Liver (tissue), 9 donors: ENCODE data around the gene AKT3. TPM values are rescaled to one million over a fixed set of nuclear protein-coding genes. Genes with fewer than 3 reads are reported as not detected.

Experiments
- DNase-seq: peaks from one replicate; pipeline ENCODE4 v3.0.0-alpha.2; 2017; ENCODE audit warnings: low spot score
- H3K27ac ChIP-seq, 2 donors: one replicate each; pipeline ENCODE4 v1.7.0; 2013; ENCODE audit warnings: inconsistent platforms in 2 of 2, low read length in 2 of 2, control low read depth in 1 of 2, low read depth in 1 of 2, mild to moderate bottlenecking in 1 of 2
- H3K27me3 ChIP-seq, 4 donors: one replicate each; pipeline versions ENCODE4 v1.6.1 to v1.7.0; 2013; ENCODE audit warnings: low read length in 3 of 4, inconsistent platforms in 1 of 4, mild to moderate bottlenecking in 1 of 4, moderate library complexity in 1 of 4; ENCODE audit not compliant: control insufficient read depth in 4 of 4, insufficient read depth in 4 of 4
- H3K36me3 ChIP-seq, 4 donors: one replicate each; pipeline versions ENCODE4 v1.6.1 to v1.7.0; 2013; ENCODE audit warnings: low read length in 3 of 4, mild to moderate bottlenecking in 3 of 4, low read depth in 1 of 4, moderate library complexity in 1 of 4; ENCODE audit not compliant: control insufficient read depth in 4 of 4, insufficient read depth in 3 of 4
- H3K4me1 ChIP-seq, 4 donors: one replicate each; pipeline versions ENCODE4 v1.6.1 to v1.7.0; 2013; ENCODE audit warnings: low read length in 3 of 4, mild to moderate bottlenecking in 3 of 4, moderate library complexity in 1 of 4; ENCODE audit not compliant: control insufficient read depth in 4 of 4, insufficient read depth in 4 of 4
- H3K4me3 ChIP-seq, 3 donors: one replicate each; pipeline versions ENCODE4 v1.6.1 to v1.7.0; 2013; ENCODE audit warnings: low read length in 3 of 3, control low read depth in 1 of 3, low read depth in 1 of 3, mild to moderate bottlenecking in 1 of 3
- H3K9ac ChIP-seq, 2 donors: one replicate each; pipeline ENCODE4 v1.7.0; 2013; ENCODE audit warnings: low read length in 2 of 2, mild to moderate bottlenecking in 2 of 2, moderate library complexity in 2 of 2, control low read depth in 1 of 2, low read depth in 1 of 2
- H3K9me3 ChIP-seq, 4 donors: one replicate each; pipeline versions ENCODE4 v1.6.1 to v1.7.0; 2013; ENCODE audit warnings: low read length in 3 of 4; ENCODE audit not compliant: control insufficient read depth in 4 of 4
- EGR1 ChIP-seq, 2 donors: IDR thresholded peaks; 2 replicates each; pipeline ENCODE4 v1.6.1; 2016 to 2018; ENCODE audit warnings: antibody characterized with exemption in 2 of 2, low read depth in 2 of 2
- FOXA1 ChIP-seq: IDR thresholded peaks from 2 replicates; pipeline ENCODE4 v1.6.1; 2016; ENCODE audit warnings: antibody characterized with exemption
- FOXA2 ChIP-seq: IDR thresholded peaks from 2 replicates; pipeline ENCODE4 v1.6.1; 2016; ENCODE audit warnings: antibody characterized with exemption
- GABPA ChIP-seq, 2 donors: IDR thresholded peaks in 1 of 2; conservative IDR thresholded peaks in 1 of 2; 2 replicates each; pipeline ENCODE4 v1.6.1; 2016; ENCODE audit warnings: antibody characterized with exemption in 2 of 2, mild to moderate bottlenecking in 1 of 2, moderate library complexity in 1 of 2
- HNF4A ChIP-seq, 2 donors: conservative IDR thresholded peaks; 2 replicates each; pipeline ENCODE4 v1.6.1; 2016; ENCODE audit warnings: antibody characterized with exemption in 2 of 2, mild to moderate bottlenecking in 2 of 2
- HNF4G ChIP-seq: IDR thresholded peaks from 2 replicates; pipeline ENCODE4 v1.6.1; 2016; ENCODE audit warnings: antibody characterized with exemption
- JUND ChIP-seq, 2 donors: IDR thresholded peaks; 2 replicates each; pipeline ENCODE4 v1.6.1; 2016; ENCODE audit warnings: antibody characterized with exemption in 2 of 2
- NR2F2 ChIP-seq: IDR thresholded peaks from 2 replicates; pipeline ENCODE4 v1.6.1; 2016; ENCODE audit warnings: antibody characterized with exemption
- RAD21 ChIP-seq, 2 donors: IDR thresholded peaks; 2 replicates each; pipeline ENCODE4 v1.6.1; 2016; ENCODE audit warnings: antibody characterized with exemption in 2 of 2, mild to moderate bottlenecking in 2 of 2
- REST ChIP-seq: IDR thresholded peaks from 2 replicates; pipeline ENCODE4 v1.6.1; 2016; ENCODE audit warnings: antibody characterized with exemption, mild to moderate bottlenecking
- RXRA ChIP-seq, 2 donors: IDR thresholded peaks; 2 replicates each; pipeline ENCODE4 v1.6.1; 2017 to 2018; ENCODE audit warnings: antibody characterized with exemption in 2 of 2, mild to moderate bottlenecking in 1 of 2
- SP1 ChIP-seq: IDR thresholded peaks from 2 replicates; pipeline ENCODE4 v1.6.1; 2018; ENCODE audit warnings: antibody characterized with exemption, mild to moderate bottlenecking
- TAF1 ChIP-seq: conservative IDR thresholded peaks from 2 replicates; pipeline ENCODE4 v1.6.1; 2016; ENCODE audit warnings: antibody characterized with exemption, mild to moderate bottlenecking
- YY1 ChIP-seq: IDR thresholded peaks from 2 replicates; pipeline ENCODE4 v1.6.1; 2016; ENCODE audit warnings: antibody characterized with exemption, mild to moderate bottlenecking
- WGBS: extraction: QIAGEN DNeasy Blood & Tissue Kit; methylation state at CpG from one replicate; pipeline ENCODE4 v1.1.7; 2013; 5-methylcytosine and 5-hydroxymethylcytosine counted together
- polyA plus RNA-seq, 2 donors: library from polyadenylated mRNA; stranded (reverse) in 1 of 2; unstranded in 1 of 2; fragments of 200-250 nt in 1 of 2; fragments of >200 nt in 1 of 2; fragmentation: Nextera tagmentation in 1 of 2; extraction: Ambion mirVana in 1 of 2; gene quantifications; one replicate each; pipeline versions ENCODE4 v1.2.1 to v1.2.3, GENCODE V29; 2013 to 2015
- total RNA-seq, 2 donors: library from RNA; depleted of rRNA; stranded (reverse); fragments of >200 nt; gene quantifications; one replicate each; pipeline ENCODE4 v1.2.3, GENCODE V29; 2014
- TF ChIP-seq, protein P1 (sequence below): IDR thresholded peaks from 2 replicates; pipeline ENCODE4 v1.6.1; 2016; ENCODE audit warnings: antibody characterized with exemption
- TF ChIP-seq, protein P2 (sequence below): fragments of 150-350 bp; IDR thresholded peaks from 2 replicates; pipeline ENCODE4 v1.5.1; 2017; ENCODE audit warnings: improper control_type of control experiment, low read depth, low read length; ENCODE audit not compliant: missing input control
- TF ChIP-seq, protein P3 (sequence below): IDR thresholded peaks from 2 replicates; pipeline ENCODE4 v1.6.1; 2016; ENCODE audit warnings: antibody characterized with exemption
- TF ChIP-seq, protein P4 (sequence below): IDR thresholded peaks from 2 replicates; pipeline ENCODE4 v1.6.1; 2016; ENCODE audit warnings: antibody characterized with exemption
- donor health status: healthy.
- donor health status: healthy.
- donor health status: healthy.
- donor health status: healthy.
- donor health status: healthy.

AKT3 gene
- total and polyA plus RNA-seq, 4 donors: 1.7 to 7.6 (median 2.8) TPM

DNA sequence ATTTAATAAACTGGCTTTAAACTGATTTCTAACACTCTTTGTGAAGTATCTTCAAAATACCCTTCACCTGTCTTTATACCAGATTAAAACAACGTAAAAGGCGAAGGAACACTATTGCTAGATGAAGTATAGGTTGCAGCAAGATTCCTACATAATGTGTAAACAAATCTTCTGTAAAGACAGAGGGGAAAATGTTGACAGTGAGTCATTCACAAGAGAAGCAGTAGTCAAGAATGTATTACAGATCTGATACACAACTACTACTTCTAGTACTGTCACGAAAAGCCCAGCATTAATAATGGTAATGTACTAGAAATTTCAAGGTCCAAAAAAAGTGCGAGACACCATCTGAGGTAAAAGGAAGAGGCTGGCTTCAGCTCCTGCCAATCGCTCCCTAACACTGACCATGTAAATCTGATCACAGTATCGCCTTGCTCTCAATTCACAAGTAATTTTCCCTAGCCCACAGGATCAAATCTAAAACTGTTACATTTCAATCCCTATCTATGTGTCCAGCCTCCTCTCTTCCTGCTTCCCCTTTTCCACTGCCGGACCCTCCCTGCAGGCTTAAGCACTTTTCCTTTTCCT is 290.4 kb downstream of the AKT3 start:
- 85% methylated on average over 7 of the region's 7 CpGs for whole genome bisulfite sequencing
- no peak for TF ChIP-seq RAD21 (IDR thresholded peaks at IDR 0.05)
- no peak for TF ChIP-seq YY1
- TF ChIP-seq, protein P1, sequence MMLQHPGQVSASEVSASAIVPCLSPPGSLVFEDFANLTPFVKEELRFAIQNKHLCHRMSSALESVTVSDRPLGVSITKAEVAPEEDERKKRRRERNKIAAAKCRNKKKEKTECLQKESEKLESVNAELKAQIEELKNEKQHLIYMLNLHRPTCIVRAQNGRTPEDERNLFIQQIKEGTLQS: no peak
- no peak for TF ChIP-seq TAF1
- no peak for TF ChIP-seq SP1
- no peak for TF ChIP-seq JUND (IDR thresholded peaks at IDR 0.05)
- no peak for TF ChIP-seq FOXA1
- TF ChIP-seq GABPA (IDR thresholded peaks at IDR 0.05 in 1 of 2, conservative IDR thresholded peaks at IDR 0.05 in 1 of 2): no peak
- H3K9ac ChIP-seq: no peak overlapping the region
- no peaks in the 10 kb centered on the region for H3K9me3 ChIP-seq
- DNase-seq: no peak
- no peak overlapping the region for H3K27ac ChIP-seq
- H3K27me3 ChIP-seq: no peaks in the 10 kb centered on the region
- no peaks in the 10 kb centered on the region for H3K36me3 ChIP-seq
- H3K4me3 ChIP-seq: no peak overlapping the region
- no peaks in the 10 kb centered on the region for H3K4me1 ChIP-seq

DNA sequence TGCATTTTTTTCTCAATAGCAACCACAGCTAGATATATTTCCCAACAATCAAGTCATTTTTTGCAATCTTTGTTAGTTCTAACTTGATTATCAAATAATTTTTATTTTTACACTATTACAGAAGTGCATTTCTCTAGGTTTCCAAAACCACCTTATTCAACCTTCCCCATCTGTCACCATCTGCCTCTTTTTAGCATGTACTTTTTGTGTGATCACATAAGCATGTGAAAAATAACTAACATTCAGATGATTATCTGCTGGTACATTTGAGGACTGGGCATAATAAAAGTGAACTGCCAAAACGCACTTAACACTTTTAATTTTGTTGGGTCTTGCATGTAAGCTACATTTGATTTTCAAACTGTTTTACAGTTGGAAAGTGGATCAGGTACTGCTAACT is 291.5 kb downstream of the AKT3 start:
- Histone ChIP-seq H3K4me3 (no peak overlapping the region), H3K36me3 (no peaks in the 10 kb centered on the region), H3K9me3 (no peaks in the 10 kb centered on the region), H3K27me3 (no peaks in the 10 kb centered on the region), H3K4me1 (no peaks in the 10 kb centered on the region), H3K9ac (no peak overlapping the region), H3K27ac (no peak overlapping the region)
- no peak for DNase-seq
- TF ChIP-seq HNF4A (conservative IDR thresholded peaks at IDR 0.05): no peak
- no peak for TF ChIP-seq GABPA (IDR thresholded peaks at IDR 0.05 in 1 of 2, conservative IDR thresholded peaks at IDR 0.05 in 1 of 2)
- no peak for TF ChIP-seq SP1
- no peak for TF ChIP-seq YY1
- TF ChIP-seq FOXA2: no peak
- TF ChIP-seq, protein P2, sequence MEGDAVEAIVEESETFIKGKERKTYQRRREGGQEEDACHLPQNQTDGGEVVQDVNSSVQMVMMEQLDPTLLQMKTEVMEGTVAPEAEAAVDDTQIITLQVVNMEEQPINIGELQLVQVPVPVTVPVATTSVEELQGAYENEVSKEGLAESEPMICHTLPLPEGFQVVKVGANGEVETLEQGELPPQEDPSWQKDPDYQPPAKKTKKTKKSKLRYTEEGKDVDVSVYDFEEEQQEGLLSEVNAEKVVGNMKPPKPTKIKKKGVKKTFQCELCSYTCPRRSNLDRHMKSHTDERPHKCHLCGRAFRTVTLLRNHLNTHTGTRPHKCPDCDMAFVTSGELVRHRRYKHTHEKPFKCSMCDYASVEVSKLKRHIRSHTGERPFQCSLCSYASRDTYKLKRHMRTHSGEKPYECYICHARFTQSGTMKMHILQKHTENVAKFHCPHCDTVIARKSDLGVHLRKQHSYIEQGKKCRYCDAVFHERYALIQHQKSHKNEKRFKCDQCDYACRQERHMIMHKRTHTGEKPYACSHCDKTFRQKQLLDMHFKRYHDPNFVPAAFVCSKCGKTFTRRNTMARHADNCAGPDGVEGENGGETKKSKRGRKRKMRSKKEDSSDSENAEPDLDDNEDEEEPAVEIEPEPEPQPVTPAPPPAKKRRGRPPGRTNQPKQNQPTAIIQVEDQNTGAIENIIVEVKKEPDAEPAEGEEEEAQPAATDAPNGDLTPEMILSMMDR: no peak
- TF ChIP-seq JUND (IDR thresholded peaks at IDR 0.05): no peak
- TF ChIP-seq TAF1: no peak
- TF ChIP-seq REST: no peak
- TF ChIP-seq, protein P3, sequence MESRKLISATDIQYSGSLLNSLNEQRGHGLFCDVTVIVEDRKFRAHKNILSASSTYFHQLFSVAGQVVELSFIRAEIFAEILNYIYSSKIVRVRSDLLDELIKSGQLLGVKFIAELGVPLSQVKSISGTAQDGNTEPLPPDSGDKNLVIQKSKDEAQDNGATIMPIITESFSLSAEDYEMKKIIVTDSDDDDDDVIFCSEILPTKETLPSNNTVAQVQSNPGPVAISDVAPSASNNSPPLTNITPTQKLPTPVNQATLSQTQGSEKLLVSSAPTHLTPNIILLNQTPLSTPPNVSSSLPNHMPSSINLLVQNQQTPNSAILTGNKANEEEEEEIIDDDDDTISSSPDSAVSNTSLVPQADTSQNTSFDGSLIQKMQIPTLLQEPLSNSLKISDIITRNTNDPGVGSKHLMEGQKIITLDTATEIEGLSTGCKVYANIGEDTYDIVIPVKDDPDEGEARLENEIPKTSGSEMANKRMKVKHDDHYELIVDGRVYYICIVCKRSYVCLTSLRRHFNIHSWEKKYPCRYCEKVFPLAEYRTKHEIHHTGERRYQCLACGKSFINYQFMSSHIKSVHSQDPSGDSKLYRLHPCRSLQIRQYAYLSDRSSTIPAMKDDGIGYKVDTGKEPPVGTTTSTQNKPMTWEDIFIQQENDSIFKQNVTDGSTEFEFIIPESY: no peak
- TF ChIP-seq RXRA (IDR thresholded peaks at IDR 0.05): no peak
- TF ChIP-seq, protein P1: no peak
- TF ChIP-seq NR2F2: no peak
- TF ChIP-seq EGR1 (IDR thresholded peaks at IDR 0.05; ENCODE audit: low read depth in 2 of 2): no peak
- TF ChIP-seq, protein P4, sequence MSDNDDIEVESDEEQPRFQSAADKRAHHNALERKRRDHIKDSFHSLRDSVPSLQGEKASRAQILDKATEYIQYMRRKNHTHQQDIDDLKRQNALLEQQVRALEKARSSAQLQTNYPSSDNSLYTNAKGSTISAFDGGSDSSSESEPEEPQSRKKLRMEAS: no peak
- no peak for TF ChIP-seq RAD21 (IDR thresholded peaks at IDR 0.05)
- no peak for TF ChIP-seq FOXA1
- no peak for TF ChIP-seq HNF4G
- WGBS: 93% methylated on average over 1 of the region's 1 CpG
